B cell (primary cell): ENCODE results near the gene PRRG2.

Experiments
- CTCF ChIP-seq: fragments of 200-600 bp; IDR thresholded peaks from one replicate; pipeline ENCODE4 v1.8.0; 2022; ENCODE audit warnings: antibody characterized with exemption, mild to moderate bottlenecking
- EZH2 ChIP-seq: IDR thresholded peaks from 2 replicates; pipeline ENCODE4 v1.6.1; 2012; ENCODE audit warnings: borderline replicate concordance, low read depth, mild to moderate bottlenecking, moderate library complexity, low read length; ENCODE audit not compliant: insufficient read depth, poor library complexity, severe bottlenecking

- no peak for TF ChIP-seq CTCF
- no peak for TF ChIP-seq EZH2
These were observed 681 bp upstream of the PRRG2 start, which contains the start of gene NOSIP for GRCh38 chr19:49580264-49581006.
